HG03565 (cell line): ENCODE results near the gene GAD1.

Source experiments
- ATAC-seq: cut with Tn5 transposase; IDR thresholded peaks from one replicate; pipeline ENCODE4 v1.9.1; 2021; ENCODE audit warnings: mild to moderate bottlenecking, moderate library complexity; ENCODE audit not compliant: unreplicated experiment

The GAD1 gene

GRCh38 chr2:170817093-170818035 lies 677 bp downstream of the GAD1 start:
- no peak for ATAC-seq

- ATAC-seq = no peak
Measured at GRCh38 chr2:170818036-170818751, 1.5 kb downstream of the GAD1 start.

GRCh38 chr2:170818752-170819470 lies 2.2 kb downstream of the GAD1 start:
- ATAC-seq = no peak

- ATAC-seq = no peak
Measured at GRCh38 chr2:170819680-170820664, 3.3 kb downstream of the GAD1 start.

GRCh38 chr2:170820757-170821530 lies 4.3 kb downstream of the GAD1 start:
- peak; percentile 49 for ATAC-seq

GRCh38 chr2:170821531-170822289 lies 5.0 kb downstream of the GAD1 start:
- no peak for ATAC-seq

- ATAC-seq = no peak
Measured at GRCh38 chr2:170822290-170823087, 5.8 kb downstream of the GAD1 start.

- ATAC-seq = no peak
Measured at GRCh38 chr2:170823088-170823897, 6.6 kb downstream of the GAD1 start.

GRCh38 chr2:170823898-170824215 lies 7.2 kb downstream of the GAD1 start:
- no peak for ATAC-seq

GRCh38 chr2:170824526-170825015 lies 7.9 kb downstream of the GAD1 start:
- ATAC-seq = no peak

- no peak for ATAC-seq
Measured at GRCh38 chr2:170827841-170828532, 11.3 kb downstream of the GAD1 start.

- ATAC-seq = no peak
Measured at GRCh38 chr2:170828533-170828916, 11.8 kb downstream of the GAD1 start.

GRCh38 chr2:170829036-170829435 lies 12.3 kb downstream of the GAD1 start:
- ATAC-seq = no peak

- ATAC-seq = no peak
Measured at GRCh38 chr2:170830166-170830565, 13.5 kb downstream of the GAD1 start.

GRCh38 chr2:170831115-170831514 lies 14.4 kb downstream of the GAD1 start:
- no peak for ATAC-seq

- no peak for ATAC-seq
Measured at GRCh38 chr2:170836027-170836426, 19.3 kb downstream of the GAD1 start.
